NK-92 (cell line): ENCODE results near the gene STK25.

Experiments
- DNase-seq: peaks from one replicate; lab custom pipeline; 2025; ENCODE audit not compliant: unreplicated experiment; lab: John Stamatoyannopoulos, UW

STK25 gene

DNA sequence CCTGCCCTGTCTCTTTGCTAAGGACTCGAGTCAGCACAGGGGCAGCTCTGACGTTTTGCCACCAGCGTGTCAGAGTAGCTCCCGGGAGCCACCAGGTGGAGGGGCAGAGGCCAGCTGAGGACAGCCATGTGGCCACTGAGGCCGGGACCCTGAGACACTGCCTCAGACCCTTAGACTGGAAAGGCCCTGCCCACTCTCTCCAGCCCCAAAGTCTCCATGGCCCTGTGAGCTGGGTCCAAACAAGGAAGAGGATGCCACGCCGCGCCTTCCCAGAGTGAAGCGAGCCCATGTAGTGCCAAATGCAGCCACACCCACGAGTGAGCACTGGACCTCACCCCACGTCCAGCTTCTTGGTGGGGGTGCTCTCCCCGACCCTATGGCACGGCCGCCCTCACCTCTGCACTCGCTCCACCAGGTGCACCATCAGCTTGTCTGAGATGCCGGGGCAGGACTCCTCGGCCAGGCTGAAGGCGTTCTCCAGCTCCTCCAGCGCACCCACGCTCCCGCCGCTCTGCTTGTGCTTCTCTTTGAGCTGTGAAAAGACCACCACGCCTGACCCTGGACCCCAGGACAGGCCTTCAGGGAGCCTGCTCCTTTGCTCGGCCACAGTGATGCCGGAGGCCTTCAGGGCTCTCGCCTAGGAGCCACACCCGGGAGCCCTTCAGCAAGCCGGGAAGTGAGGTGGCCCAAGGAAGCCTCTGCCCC is 12.2 kb downstream of the STK25 start:
- DNase-seq, result no peak

DNA sequence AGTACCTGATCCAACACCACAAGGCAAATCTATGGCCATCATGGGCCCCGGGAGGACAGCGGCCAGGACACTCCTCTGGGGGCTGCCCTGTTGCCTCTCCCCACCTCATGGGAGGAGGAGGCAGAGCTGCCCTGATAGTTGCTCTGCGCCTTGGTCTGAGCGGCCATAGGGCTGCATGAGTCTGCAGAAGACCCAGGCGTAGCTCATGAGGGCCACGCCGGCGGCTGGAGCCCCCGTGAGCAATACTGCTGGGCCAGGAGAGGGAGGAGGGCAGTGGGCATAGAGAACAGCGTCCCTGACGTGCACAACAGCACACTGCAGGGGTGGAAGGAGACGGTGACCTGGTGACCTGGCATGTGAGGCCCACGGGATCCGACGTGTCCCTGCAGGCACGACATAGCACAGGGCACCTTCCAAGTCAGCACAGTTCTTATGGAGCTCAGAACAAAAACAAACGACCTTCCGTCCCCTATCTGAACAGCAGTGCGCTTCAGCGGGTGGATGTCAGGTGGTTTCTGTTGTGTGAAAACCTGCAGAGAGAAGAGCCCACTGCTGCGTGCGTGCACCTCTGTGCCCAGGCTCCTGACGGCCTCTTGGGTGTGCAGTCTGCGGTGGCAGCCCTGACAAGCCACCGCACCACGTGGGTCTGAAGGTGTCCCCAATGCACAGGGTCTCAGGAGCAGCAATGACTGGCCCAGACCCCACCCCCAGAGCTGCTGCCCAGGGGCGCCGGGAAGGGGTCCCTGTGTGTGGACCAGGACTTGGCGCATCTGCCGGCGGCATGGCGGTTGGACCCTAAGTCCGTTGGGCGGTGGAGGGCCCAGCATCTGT is 13.0 kb downstream of the STK25 start:
- no peak for DNase-seq

DNA sequence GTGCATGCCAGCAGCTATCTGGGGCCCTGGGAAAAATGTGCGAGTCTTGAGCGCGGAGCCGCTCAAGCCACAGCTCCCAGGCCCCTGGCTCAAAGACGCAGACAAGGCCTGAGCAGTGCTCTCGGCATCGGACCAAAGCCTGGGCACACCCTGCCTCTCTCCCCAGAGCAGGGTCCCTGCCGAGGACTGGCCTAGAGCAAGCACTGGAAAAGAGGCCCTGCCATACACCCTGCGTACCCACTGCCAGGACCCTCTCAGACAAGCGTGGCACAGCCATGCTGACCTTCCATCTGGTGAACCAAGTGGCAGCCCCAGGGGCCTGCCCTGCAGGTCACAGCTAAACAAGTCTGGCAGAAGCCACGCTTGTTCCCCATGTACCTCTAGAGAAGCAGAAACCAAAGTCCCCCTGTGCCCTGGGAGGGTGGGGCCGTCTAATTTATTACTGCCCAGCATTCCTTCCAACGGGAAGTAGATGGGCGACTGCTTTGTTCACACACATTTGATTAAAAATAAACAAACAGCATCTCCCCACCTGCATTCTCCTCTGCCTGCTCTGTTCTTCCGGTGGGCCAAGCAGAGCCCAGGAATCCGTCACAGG is 14.0 kb downstream of the STK25 start:
- DNase-seq, result no peak

DNA sequence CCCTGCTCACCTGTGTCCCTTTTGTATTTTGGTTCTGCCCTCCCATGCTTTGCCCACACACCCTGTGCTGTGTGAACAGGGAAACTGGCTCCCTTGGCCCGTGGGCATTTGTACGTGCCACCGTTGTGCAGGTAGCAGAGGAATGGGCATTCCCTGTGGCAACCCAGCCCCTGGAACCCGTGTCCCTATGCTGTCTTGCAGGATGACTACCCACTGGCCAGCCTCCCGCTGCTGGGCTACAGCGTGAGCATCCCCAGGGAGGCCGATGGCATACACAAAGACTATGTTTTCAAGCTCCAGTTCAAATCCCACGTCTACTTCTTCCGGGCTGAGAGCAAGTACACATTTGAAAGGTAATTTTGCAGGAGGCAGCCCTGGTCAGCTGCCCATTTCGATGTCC is 15.3 kb downstream of the STK25 start:
- DNase-seq, result no peak

DNA sequence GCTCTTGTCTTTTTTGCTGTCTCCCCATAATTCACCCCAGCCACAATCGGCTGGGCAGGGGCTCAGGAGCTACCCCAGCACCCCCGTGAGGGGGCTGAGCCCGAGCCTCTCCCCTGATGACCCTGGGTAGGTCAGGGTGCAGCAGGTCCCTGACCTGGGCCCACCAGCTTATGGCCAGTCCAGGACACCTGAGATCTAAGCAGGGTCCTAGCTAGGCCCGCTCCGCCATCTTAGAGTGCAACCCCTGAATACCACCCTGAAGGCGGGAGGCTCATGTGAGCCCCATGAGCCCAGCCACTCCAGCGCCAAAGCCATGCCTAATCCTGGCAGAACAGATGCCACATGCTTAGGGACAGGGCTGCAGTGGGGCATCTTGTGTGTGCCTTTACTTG is 16.2 kb downstream of the STK25 start:
- DNase-seq, result no peak

DNA sequence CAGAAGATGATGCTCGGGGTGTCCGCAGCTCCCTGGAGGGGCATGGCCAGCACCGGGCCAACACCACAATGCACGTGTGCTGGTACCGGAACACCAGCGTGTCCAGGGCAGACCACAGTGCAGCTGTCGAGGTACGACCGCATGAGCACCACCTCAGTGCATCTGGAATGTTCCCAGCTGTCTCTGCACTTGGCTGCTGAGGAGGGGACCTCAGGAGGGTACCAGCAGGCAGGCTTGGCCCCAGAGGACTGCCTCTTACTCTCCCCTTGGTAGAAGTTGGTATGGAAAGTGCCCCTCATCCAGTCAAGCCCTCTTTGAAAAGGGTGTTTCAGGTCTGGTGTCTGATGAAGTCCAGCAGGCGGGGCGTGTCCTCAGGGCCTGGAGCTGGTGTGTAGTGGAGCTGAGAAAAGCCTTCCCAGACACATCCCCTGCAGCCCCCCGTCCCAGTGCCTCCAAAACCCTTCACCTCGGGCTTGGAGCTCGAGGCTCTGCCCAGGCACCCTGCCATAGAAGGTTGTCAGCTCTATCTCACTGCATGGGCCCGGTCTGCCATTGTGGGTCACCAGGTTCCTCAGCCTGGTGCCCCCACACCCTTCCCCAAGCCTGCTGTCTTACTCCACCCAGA is 16.7 kb downstream of the STK25 start:
- no peak for DNase-seq

DNA sequence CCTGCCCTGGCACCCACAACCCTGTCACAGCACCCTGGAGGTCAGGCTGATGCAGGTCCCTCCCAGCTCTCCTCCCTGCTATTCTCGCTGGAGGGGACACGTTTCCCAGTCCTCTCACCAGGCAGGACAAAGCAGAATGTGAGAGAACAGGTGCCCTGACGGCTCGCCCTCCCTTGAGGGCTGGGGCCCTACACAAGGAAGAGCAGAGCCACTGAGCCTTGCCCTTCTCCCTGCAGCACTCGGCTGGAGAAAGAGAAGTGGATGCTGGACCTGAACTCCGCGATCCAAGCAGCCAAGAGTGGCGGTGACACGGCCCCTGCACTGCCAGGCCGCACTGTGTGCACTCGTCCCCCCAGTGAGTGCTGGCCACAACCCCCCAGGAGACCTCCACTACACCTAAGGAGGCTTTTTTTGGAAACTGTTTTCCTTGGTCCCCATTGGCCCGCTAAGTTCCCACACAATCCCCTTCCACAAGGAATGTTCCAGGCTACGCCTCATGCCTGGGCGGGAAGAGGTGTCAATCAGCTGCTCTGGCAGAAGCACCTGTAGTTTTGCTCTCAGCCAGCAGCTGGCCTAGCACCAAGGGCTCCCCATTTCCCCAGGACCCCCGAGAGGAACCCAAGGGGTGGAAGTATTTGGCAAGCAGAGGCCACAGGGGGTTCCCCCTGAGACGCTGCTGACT is 17.4 kb downstream of the STK25 start:
- no peak for DNase-seq

DNA sequence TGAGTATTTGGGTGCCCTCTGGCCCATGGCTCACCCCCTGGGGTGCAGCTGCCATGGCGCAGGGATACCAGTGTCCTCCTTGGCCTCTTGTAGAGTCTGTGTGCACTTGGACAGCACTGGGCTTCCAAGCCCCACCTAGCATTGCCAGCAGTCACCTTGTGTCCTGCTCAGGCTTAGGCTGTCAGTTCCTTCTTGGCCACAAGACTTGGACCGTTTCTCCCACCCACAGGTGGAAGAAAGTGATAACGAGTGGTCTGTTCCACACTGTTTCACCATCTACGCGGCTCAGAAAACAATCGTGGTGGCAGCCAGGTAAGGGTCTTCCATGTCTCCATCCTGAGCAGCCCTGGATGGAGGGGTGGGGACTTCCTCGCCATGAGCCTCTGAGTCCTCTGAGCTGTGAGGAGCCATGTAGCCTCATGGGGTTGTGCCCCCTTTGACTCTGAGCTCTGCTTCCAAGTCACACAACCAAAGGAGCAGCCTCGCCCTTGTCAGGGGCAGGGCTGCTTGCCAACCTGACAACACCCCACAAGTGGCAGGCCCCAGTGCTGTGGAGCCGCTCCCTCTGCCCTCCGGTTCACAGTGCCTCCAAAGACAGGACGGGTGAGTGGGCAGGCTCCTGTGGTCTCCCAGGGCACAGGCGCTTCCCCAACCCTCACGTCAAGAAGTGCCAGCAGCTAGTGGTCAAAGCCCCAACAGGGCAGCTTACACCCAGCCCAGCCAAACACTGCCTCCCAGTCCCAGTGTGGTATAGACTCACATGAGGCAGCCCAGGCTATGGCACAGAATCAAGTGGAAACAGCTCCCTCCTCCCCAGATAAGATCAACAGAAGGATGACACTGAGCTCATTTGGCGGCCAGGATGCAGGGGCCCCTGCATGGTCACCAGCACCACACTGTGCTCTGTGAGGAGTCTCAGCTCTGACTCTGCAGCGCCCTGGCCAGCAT is 18.4 kb downstream of the STK25 start:
- no peak for DNase-seq

DNA sequence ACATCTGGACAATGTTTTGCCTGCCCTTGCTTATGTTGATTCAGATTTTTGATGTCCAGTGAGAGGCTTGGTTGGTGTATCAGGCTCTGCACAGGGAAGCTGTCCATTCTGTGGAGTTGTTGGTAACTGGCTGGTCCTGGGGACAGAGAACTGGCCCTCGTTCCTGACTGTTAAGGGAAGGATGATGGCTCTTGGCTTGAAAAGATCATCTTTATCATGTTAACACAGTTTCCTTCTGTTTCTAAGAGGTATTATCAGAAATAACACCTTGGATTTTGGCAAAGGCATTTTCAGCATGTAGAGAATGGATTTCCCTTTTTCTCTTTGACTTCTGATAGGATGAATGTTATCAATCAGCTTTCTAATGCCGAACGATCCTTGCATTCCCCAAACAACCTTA is 19.3 kb downstream of the STK25 start:
- no peak for DNase-seq

DNA sequence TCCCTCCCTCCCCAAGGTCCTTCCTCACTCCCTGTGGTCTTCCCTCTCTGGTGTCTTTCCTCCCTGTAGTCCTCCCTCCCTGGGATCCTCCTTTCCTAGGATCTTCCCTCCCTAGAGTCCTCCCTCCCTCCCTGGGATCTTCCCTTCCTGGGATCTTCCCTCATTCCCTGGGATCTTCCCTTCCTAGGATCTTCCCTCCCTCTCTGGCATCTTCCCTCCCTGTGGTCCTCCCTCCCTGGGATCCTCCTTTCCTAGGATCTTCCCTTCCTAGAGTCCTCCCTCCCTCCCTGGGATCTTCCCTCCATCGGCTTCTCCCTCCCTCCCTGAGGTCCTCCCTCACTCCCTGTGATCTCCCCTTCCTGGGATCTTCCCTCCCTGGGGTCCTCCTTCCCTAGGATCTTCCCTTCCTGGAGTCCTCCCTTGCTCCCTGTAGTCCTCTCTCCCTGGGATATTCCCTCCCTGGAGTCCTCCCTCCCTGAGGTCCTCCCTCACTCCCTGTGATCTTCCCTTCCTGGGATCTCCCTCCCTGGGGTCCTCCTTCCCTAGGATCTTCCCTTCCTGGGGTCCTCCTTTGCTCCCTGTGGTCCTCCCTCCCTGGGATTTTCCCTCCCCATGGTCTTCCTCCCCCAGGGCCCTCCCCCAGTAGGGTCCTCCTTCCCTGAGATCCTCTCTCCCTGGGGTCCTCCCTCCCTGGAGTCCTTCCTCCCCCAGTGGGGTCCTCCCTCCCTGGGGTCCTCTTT is 23.0 kb downstream of the STK25 start:
- DNase-seq, result no peak

DNA sequence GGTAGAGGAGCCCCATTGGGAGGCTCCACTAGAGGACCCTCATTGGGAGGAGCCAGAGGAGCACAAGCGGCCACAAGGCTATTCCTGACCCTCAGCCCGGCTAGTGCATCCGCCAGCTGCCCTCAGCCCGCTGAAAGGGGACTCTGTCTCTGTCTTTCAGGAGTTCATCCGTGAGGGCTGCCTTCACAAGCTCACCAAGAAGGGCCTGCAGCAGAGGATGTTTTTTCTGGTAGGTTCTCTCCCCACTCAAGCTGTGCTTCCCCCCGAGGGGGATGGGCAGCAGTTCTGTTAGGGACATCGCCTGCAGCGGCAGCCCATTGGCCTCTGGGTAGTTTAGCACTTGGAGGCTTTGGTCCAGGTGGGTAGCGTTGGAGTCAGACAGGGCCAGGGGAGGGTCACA is 25.1 kb downstream of the STK25 start:
- no peak for DNase-seq

DNA sequence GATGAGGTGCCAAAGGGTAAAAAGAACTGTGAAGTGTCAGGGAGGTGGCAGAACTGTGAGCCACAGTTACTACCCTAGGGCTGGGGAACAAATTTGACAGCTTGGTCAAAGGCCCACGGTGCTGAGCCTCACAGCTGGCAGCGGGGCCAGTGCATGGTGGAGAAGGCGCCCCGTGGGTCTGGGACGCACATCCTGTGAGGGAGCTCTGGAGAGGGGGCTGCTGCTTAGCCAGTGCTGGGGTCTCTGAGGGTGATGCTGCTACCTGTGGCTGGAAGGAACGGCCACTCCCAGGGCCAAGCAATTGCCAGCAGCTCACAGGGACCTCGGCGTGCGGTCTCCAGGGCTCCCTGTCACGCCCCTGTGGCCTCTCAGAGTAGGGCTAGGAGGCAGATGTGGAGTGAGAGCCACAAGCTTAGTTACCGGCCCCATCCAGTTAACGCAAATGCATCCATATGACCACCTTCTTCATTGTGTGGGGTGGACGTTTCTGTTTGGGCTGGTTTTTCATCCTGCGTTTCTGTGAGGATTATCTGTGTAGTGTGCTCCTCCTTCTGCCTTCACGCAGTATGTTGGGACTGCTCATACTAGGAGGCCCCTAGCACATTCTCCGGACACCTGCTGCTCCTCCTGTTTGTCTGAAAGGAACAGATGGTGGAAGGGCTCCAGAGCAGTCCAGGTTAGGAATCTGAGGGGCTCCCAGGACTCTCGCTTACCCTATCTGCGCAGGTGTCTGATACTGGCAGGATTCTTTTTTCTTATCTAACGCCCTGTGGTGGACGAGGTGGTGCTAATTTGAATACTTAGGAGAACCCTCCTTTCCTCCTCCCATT is 26.0 kb downstream of the STK25 start:
- no peak for DNase-seq

DNA sequence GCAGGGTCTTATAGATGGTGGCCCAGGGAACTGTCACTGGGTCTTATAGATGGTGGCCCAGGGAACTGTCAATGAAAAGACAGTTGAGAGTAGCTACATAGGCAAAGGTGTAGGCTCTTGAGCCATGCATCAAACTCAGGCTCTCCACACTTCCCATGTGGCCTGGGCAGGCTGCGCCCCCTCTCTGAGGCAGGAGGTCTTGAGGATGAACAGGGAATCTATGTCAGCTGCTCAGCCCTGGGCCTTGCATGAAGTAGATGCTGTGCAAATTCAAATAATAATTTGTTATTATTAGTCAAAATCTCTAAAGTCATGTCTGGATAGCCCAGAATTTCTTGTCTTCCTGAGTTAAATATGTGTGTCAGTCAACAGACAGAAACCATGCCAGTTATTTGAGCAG is 26.7 kb downstream of the STK25 start:
- DNase-seq, result no peak

DNA sequence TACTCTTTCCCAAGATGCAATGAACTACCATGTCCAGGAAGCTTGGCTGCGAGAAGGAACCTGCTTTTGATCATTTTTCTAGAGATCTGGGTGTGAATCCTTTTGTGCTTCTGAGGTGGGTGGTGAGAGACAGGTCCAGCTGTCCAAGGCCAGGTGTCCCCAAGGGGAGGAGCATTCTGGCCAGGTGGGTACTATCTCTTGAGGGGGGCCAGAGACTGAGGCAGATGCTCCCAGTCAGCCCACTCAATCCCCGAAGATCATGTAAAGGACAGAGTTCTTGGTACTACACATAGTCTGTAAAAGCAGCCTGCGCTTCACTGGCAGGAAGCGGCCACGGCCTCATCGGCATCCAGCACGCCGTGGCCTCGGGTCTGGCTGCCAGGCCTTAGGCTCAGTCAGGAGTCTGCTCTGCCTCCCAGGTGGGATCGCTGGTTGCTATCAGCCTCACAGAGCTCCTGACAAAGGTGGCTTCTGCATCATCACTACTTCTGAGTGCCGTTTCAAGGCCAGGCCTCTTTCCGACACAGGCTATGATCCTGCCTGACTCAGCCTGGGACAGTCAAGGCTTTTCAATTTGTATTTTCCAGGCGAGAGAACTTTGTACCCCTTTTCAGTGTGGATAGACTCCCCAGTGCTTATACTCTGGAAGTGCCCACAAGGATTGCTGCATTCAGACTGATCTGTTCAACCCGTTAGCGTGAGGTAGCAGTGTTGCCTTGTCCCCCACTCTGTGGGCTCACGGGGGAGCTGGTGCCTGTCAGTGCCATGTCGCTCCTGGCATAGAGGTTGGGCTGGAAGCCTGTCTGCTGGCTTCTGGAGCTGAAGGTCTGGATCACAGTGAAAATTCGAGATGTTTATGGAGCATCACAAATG is 29.1 kb downstream of the STK25 start:
- DNase-seq, result no peak

DNA sequence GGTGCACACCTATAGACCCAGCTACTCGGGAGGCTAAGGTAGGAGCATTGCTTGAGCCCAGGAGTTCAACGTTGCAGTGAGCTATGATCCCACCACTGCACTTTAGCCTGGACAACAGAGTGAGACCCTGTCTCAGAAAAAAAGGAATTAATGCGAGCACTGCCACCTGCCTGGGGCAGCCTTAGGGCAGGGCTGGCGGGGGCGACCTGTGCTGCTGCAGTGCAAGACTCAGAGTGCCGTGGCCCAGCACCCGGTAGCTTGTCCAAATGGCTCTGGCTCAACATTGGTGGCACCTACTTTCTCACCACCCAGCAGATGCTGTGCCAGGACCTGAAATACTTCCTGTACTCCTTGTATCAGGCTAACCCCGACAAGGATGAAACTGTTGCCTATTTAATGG is 30.2 kb downstream of the STK25 start:
- DNase-seq, result no peak

DNA sequence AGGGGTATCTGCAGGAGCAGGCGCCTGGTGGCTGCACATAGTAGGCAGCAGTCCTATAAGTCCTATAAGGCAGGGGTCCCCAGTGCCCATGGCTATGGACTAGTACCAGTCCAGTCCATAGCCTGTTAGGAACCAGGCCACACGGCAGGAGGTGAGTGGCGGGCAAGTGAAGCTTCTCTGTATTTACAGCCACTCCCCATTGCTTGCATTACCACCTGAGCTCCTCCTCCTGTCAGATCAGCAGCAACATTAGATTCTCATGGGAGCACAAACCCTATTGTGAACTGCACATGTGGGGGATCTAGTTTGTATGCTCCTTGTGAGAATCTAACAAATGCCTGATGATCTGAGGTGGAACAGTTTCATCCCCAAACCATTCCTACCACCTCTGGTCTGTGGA is 33.1 kb downstream of the STK25 start:
- no peak for DNase-seq

DNA sequence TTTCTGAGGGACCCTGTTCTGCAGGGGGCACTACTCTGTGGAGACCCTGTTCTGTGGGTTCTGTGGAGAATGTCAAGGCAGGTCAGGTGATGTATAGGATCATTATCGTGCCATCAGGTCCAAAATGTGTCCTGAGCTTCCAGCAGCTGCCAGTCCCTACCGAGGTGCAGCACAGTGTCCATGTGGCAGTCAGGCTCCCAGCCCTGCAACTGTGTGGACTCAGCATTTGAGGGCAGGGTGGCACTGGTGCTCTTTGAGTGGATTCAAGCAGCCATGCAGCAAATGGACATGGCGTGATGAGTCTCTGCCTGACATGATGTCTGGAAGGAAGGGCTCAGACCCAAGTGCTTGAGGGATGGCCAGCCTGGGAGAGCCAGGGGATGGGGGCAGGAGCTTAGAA is 35.0 kb downstream of the STK25 start:
- DNase-seq, result no peak

DNA sequence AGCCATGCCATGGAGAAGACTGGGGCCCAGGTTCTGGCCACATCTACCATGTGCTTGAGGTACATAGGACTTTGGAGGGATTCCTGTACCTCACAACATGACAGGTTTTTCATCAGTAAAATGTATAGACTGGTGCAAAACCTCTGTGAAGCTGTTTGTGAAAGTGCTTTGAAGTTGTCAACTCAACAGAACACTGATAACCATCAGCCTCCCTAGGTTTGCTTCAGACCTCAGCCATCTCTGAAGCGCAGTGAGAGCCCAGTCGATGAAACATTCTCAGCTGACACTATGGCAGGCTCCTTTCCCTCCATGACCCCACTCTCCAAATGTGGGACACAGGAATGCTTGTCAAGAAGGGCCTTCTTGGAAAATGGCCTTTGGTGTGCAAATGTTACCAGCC is 38.6 kb downstream of the STK25 start:
- no peak for DNase-seq
